GM21737 (cell line): ENCODE results near the gene BPGM.
"Not testable (repeated sequence)": the region's sequence is repeated elsewhere in the genome, so short reads cannot be mapped to it uniquely, and the experiment has no call there.

Experiments
- ATAC-seq: cut with Tn5 transposase; IDR thresholded peaks from one replicate; pipeline ENCODE4 v1.9.1; 2021; ENCODE audit warnings: mild to moderate bottlenecking, moderate library complexity; ENCODE audit not compliant: unreplicated experiment

Gene BPGM

DNA sequence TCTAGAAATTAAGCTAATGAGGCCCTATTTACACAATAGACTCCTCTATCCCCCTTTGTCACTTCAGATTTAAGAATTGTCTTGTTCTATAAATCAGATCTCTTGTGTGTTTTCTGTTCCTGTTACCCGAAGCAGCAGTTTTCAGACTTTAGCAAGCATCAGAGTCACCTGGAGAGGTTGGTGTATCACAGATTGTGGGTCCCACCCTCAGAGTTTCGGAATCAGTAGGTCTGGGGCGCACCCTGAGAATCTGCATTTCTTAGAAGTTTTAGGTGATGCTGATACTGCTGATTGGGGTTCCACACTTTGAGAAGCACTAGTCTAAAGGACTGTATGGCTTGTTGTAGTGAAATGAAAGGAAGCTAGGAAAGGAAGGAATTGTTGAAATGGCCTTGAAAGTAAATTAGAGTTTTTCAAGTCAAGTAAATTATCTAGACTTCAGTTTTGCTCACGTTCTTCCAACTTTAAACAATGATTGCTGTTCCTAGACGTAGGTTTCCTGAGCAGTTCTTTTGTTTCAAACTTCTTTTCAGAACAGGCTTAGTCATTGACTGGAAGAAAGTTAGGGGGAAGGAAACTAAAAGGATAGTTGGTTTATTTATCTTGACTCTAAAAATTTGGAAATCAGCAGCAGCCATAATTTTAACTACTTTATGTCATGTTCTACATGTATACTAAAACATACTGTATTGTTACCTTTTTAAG, 15.7 kb downstream of the BPGM start:
- ATAC-seq, result no peak

DNA sequence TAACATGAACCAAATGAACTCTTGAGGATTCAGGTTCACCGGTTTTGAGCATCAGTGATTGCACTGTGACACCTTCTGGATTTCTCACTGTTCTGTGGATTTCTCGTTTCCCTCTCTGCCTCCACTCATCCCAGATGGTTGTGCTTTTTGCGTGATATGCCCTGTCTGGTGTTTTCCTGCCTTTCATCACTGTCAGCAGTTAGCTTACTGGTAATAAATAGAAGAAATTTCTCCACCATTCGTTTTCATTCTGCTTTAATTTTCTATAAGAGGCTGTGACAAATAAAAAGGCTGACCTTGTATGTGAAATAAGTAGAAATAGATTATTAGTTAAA, 16.2 kb downstream of the BPGM start:
- ATAC-seq, result no peak

DNA sequence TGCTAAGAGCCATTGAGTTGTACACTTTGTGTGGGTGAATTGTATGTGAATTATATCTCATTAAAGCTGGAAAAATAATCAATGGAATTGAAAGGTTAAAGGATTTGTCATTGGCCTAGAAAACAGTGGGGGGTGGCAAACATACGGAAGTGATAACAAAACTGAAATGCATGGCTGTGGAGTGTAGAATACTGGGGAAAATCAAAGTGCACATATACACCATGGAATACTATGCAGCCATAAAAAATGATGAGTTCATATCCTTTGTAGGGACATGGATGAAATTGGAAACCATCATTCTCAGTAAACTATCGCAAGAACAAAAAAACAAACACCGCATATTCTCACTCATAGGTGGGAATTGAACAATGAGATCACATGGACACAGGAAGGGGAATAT, 18.4 kb downstream of the BPGM start:
- not testable (repeated sequence) for ATAC-seq

DNA sequence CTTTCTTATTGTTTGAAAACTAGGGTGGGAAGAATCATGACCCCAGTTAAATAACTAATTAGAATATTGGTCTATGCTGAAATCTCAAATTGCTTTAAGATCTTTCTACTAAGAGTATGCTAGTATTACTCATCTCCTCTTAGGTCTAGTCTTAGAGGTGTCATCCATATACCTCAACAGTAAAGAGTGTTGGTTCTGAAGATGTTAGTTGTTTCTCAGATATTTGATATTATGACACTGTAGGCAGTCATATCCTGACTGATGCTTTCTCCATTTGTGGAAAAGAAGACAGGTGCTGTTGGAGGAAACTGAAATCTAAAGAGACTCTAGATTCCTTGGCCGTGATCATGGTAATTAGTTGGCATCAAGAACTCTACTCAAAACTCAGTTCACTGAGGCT, 21.2 kb downstream of the BPGM start:
- ATAC-seq, result no peak

DNA sequence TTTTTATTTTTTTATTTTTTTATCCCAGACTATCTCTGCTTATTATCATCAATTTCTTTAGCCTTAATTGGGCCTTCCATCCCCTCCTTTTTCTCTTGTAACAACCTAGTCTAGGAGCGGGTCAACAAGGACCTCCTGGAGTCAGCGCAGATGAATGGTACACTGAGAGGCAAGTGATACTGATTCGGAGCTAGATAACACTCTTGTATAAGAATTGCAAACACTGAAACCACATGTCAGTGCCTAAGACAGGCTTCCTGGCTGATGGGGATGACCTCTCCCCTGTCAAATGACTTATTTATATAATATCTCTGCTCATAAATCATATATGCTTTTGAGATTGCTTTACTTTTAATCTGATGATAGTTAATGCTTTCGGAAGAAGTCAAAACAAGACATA, 22.7 kb downstream of the BPGM start:
- ATAC-seq, result no peak

DNA sequence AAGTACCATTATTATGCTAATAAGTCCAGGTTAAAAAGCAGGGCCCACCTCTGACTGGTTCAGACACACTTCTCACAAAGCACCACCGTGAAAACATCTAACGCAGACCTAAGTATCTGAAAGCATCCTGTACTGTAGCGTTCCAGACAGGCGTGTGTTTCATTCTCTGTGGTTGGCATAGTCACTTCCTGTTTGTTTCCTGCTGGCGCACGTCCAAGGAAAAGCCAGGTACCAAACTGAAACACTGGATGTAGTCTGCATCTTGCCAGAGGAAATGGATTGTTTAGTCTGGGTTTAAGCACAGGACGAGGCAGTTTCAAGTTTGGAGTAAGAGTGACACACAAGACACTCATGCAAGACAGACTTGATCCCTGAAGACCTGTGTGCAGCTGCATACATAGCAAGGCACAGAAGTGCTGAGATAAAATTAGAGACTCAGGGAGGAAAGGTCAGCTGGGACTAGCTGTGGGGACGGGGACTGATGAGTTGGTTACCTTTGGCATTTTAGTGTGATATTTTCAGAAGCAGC, 23.3 kb downstream of the BPGM start:
- ATAC-seq, result no peak

DNA sequence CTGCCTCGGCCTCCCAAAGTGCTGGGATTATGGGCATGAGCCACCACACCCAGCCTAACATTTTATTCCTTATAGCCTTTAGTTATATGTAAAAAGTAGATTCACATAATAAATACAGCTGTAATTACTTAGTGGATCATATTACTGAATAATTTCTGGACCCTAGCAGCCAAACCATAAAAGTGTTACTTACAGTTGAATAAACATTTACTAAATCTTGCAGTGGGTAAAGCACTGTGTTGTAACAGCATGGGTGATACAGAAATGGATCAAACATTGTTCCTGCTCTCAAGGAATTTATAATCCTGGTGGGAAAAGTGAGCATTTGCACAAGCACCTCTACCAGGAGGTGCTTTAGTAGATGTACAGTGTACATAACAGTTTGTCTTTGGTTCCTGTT, 25.0 kb downstream of the BPGM start:
- ATAC-seq, result no peak

DNA sequence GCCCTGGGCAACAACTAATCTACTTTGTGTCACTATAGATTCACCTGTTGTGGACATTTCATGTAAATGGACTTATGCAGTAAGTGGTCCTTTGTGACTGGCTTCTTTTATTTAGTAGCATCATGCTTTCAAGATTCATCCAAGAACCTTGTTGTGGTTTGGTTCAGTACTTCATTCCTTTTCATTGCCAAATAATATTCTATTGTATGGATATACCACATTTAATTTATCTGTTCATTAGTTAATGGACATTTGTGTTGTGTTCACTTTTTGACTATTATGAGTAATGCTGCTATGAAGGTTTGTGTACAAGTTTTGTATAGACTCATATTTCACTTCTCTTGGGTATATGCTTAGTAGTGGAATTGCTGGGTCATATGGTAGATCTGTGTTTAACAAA, 27.8 kb downstream of the BPGM start:
- ATAC-seq, result no peak

DNA sequence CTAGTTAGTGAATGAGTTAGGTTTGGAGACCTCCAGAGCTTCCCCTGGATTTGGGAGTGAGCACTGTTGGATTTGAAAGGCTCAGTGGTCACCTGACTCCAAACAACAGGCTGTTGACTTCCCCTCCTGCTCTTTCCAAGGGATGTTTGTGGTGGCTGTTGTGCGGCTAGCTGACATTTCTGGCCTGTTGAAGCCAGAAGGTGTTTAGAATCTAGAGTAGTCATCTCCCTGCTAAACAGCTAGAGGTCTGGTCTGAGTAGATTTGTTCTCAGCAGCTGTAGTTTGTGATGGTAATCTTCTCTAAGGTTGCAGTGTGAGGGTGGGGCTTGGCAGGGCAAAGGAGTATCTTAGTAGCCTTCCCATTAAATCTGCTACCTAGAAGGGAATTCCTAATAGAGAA, 30.1 kb downstream of the BPGM start:
- no peak for ATAC-seq

DNA sequence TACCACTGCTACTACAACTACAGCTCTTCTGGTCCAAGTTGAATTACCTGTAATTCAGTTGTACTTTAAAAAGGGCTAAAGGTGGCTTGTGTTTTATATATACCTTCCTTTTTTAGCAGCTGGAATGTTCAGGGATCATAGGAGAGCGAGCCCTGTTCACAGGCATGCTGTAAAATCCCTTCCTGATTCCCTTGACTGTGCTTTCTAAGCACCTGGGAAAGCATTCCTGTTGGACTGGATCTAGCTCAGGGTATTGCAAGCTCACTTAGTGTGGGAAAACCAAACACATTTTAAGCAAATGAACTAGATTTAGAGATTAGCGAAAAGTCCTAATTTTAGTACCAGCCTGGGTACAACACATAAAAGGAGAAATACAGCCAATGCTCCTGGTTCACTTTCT, 31.5 kb downstream of the BPGM start:
- no peak for ATAC-seq

DNA sequence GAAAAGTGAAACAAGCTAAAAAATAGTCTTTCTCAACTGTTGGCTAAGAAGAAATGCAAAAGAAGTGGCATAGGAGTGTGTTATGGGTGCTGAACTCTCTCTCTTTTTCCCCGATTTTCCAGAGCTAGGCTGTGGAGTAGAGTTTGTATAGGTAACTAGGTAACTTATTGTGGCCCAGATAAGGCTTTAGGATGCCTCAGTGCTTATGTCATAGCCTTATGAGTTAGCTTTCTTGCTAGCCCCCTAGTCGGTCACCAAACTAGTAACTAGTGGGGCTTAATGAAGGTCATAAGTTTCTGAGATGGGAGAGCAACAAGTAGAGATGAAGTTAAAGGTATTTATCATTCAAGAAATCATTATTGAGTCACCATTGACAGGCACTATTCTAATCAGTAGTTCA, 32.4 kb downstream of the BPGM start:
- ATAC-seq, result no peak

DNA sequence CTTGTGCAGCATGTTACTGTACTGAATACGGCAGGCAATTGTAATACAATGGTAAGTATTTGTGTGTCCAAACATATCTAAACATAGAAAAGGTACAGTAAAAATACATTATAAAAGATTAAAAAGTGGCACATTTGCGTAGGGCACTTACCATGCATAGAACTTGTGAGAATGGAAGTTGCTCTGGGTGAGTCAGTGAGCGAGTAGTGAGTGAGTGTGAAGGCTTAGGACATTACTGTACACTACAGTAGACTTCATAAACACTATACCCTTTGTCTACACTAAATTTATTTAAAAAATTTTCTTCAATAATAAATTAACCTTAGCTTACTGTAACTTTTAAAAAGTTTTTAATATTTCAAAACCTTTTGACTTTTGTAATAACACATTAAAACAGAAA, 37.5 kb downstream of the BPGM start:
- ATAC-seq, result no peak

DNA sequence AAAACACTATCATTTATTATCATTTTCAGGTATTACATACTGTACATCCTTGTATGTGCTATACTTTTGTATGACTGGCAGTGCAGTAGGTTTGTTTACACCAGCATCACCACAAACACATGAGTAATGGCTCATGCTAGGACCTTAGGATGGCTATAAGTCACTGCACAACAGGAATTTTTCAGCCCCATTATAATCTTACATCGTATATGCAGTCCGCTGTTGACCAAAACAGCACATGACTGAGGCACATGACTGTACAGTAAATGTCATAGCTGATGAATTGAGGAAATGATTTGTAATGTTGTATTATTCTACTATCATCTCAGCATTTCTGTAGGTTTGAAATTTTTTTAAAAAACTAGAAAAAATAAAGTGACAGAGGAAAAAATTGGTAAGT, 38.6 kb downstream of the BPGM start:
- no peak for ATAC-seq

DNA sequence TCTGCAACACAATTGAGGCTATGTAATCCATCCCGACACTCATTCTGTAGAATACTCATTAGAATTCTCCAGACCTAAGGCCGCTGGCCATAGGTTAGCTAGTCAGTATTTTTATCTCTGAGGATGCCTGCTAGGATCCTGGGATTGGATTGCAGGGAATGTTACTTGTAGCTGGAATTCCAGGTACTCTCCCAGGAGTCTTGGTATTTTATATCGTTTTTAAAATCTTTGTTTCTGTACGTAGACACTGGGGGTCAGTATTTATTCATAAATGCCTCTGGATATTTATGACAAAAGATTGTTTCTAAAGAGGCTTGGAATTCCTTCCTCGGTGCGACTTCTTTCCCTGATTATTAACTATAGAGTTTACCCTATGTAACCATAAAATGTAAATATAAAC, 40.1 kb downstream of the BPGM start:
- no peak for ATAC-seq

DNA sequence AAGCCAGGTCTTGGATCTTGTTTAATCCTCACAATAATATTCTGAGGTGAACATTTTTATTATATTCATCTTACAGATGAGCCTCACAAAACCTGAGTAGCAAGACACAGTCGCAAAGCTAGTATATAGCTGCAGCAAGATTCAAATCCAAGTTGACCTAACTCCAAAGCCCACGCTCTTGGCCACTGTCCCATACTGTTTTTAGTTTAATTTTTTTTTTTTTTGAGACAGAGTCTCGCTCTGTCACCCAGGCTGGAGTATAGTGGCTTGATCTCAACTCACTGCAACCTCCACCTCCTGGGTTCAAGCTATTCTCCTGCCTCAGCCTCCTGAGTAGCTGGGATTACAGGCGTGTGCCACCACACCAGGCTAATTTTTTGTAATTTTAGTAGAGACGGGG, 42.9 kb downstream of the BPGM start:
- ATAC-seq, result not testable (repeated sequence)

DNA sequence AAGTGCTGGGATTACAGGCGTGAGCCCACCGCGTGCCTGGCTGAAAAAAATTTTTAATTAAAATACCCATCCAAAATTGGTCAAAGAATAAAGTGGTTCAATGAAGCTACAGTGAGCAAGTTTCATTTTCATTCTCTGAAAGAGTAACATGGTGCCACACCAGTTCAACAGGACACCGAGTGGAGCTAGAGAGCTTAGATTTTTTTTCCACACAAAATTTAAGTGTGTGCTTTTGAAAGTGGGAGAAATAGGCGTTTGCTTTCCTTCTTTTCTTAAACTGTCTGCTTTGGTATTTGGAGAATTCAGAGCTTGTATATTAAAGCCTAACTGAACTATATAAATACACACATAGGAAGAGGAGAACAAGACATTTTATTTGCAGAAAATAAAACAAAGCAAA, 43.4 kb downstream of the BPGM start:
- ATAC-seq, result no peak

DNA sequence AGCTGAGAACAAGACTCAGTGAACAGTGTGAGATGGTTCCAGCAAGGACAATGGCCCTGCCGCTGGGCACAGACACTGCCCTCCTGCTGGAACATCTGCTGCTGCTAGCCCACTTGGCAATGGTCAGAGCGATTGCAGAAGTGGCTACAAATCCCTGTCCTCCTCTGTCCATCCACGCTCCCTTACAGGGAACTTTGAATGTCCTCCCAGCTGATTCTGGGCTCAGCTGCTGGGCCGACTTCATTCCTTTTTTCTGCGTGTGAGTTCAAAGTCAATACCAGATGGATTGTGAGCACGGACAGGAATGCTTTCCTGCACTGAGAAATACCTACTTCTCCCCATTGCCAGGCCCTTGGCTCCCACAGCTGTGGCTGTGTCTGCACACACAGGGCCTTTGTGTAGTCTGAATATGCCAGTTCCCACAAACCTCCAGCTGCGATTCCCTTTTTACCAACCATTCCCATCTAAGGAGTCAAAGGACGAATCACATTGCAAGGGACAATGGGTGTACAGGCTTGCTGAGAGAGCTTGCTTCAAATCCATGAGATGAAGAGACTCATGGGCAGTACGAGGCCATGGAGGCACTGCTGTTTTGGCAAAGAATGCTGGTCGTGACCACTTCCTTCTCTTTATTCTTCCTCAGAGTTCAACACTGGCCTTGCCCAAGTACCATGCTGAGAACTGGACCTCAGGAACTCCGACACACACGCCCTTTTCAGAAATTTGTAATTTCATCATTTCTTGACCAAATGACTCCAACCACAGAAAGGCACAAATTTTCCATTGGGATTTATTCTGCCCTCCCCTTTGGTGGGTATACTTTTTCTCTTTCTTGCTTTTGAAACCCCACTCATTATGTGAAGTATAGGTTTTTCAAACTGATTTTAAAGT, 44.2 kb downstream of the BPGM start:
- ATAC-seq, result no peak

DNA sequence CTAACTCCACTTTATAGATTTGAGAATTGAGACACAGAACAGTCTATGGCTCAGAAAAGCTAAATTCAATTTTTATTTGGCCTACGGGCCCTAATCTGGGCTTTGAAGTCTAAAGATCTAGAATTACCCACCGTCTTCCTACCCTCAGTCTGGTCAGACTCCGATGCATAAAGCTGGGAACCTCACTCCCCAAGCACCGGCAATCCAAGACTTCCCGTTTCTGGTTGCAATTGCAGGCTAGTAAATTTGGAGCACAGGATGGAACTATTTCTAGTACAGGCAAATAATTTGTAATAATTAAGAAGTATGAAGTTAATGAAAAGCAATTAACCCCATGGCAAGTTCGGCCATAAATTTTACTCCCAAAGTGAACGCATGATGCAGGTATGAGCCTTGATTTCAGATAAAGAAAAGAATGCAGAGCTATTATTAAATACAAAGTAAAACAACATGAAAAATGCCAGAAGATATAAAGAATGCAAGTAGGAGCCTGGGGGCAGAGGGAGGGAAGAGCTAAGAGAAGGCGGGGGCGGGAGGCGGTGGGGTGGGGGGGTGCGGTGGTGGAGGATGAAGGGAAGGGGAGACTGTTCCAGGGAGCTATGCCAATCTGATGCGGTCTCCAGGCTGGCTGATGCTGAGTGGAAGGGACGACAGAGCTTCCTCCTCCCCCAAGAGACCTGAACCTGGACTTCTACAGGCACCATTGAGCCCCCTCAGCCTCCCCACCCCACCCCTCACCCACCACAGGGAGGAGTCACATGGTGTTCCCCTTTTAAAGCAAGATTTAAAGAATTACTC, 45.1 kb downstream of the BPGM start:
- no peak for ATAC-seq

DNA sequence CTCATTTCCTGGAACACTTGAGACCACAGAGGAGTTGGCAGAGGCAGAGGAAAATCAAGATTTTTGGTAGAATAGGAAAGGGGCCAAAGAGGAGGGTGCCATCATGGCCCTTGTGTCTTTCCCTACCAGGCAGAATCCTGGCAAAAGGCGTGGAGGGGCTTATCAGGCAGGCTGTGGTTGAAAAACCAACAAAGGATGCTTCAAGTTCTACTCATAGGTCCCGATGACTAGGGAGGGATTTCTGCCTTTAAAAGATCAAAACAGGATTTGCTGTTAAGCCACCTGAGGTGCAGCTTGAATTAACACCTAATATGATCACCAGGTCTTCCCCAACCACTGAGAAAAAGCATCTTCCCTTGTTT, 45.7 kb downstream of the BPGM start:
- no peak for ATAC-seq

DNA sequence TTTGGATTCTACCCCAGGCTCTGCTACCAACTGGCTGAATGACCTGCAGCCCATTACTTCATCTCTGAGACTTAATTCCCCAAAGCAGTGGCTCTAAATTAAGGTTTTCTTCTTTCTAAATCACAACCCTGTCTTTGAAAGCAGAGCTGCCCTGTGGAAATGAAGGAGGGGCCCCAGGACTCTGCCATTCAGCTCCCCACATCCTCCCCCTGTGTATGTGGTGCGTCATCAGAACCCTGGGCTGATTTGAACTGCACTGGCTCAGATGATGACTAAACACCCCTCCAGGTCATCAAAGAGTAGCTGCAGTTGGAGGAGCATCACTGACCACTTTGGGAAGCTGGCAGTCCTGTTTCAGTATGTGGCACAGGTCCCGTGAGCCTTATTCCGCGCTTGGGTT, 46.6 kb downstream of the BPGM start:
- ATAC-seq, result no peak

DNA sequence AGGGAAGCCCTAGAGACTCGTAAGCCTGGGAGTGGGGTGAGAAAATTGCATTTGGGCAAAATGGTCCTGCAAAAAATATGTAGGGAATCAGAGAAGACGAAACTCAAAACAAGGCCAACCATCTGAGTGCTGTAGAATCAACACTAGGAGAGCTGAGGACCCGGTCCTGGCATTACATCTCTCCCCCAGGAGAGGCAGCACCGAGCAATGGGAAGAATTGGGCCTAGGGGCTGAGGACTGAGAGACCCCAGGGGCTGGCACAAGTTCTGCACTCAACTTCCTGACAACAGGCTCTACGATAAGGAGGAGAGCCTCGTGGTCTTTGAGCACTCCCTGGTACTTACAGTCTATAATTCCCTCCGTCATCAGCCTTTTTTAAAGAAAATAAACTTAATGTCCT, 47.6 kb downstream of the BPGM start:
- no peak for ATAC-seq

DNA sequence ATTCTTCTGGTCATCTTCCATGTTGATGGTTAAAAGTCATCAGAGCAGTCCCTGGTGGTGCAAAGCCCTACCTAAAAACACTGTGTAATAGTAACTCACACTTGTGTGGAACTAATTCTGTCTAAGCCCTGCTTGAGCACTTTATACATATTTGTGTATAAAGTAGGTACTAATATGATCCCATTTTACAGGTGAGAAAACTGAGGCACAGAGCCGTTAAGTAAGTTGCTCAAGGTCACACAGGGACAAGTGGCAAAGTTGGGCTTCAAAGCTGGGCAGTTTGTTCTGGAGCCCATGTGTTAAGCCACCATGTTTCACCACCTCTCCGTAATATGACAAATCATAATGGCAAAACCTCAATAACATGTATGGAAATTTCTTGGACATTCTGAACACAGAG, 48.1 kb downstream of the BPGM start:
- ATAC-seq, result no peak
